Measurements from ENCODE around the gene MYL2. TPM values are rescaled to one million over a fixed set of nuclear protein-coding genes. Genes with fewer than 3 reads are reported as not detected.
"Not testable (repeated sequence)": the region's sequence is repeated elsewhere in the genome, so short reads cannot be mapped to it uniquely, and the experiment has no call there.

Gene MYL2, protein sequence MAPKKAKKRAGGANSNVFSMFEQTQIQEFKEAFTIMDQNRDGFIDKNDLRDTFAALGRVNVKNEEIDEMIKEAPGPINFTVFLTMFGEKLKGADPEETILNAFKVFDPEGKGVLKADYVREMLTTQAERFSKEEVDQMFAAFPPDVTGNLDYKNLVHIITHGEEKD
- total RNA-seq (not detected), polyA plus RNA-seq (not detected), total RNA-seq (0 reads per million in 6 experiments)

DNA sequence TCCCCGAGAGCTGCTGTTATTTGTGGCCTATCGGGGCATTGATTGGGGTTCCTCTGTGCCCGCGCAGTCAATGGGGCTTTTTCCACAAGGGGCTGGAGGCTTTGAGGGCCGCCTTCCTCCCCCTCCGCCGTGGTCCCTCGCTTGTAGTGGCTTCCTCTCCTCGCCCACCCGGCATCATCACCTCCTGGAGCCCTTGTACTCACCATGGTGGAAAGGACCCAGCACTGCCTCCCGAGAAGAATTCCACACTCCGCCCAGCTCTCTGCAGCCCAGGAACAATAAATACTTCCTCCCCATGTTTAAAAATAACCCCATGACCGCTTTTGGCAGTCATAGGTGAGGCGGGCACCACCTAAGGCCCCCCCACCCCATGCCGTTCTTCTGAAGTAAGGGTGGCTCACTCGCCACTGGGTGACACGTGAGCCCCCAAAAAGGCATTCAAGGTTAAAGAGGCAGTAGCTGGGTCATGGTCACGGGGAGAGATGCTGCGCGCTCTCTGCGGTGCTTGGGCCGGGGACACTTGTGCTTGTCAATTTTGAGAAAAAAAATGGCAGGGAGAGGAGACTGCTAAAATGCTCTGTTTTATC is at the start of gene MYL2:
MYL2 (minus strand) TSS at position 256 of the 587 bp plus-strand sequence; CDS start at position 206, 50 bp downstream.
- Mint-ChIP-seq H3K27ac (peak within 1 kb of the TSS in 1 of 10 donors; percentile 19), H3K27me3 (peaks cover 1 to 24% (median 5%) of the 10 kb centered on the region in 5 donors), H3K4me3 (no peak within 1 kb of the TSS), H3K4me1 (no peaks in the 10 kb centered on the region), H3K9me3 (no peaks in the 10 kb centered on the region), H3K36me3 (no peaks in the 10 kb centered on the region)
- no peak for ATAC-seq
- POLR2A ChIA-PET: no interaction called here
- no peak for DNase-seq

DNA sequence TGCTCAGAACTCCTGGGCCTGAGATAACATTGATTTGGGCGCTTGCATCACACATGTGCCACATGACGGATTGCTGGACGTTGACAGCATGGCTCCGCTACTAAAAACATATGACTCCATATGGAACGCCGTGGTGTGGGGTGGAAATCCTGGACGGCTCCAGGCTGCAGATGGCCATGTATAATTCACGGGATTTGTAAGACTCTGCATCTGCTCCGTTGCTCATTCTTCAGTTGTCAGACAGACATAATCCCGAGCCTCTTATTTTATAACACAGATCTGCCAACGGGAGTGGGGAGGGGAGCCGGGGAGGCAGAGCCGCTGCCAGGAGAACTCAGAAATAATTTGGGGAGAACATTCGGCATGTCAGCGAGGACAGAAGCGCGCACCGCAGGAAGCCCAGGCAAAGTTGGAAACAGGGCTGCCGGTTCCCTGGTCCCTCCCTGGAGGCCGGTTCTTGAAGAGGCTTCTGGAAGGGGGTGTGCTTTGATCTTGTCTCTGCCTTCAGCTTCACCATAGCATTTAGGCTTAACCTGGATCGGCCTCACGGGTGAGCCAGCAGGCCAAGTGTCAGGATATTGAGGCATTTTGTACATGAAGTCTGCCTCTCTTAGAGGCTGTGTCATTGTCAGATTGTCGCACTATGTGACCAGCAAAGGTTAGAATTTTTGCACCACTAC is 45.8 kb upstream of the MYL2 start:
- ATAC-seq: no peak
- H3K4me1 Mint-ChIP-seq: no peaks in the 10 kb centered on the region
- H3K36me3 Mint-ChIP-seq: peaks cover 0 to 6% (median 2%) of the 10 kb centered on the region in 3 donors
- H3K4me3 Mint-ChIP-seq: no peak overlapping the region
- H3K27me3 Mint-ChIP-seq: peaks cover 8 to 23% (median 14%) of the 10 kb centered on the region in 5 donors
- no peak for DNase-seq
- H3K27ac Mint-ChIP-seq: no peak overlapping the region
- POLR2A ChIA-PET: no interaction called here
- peaks cover 0 to 12% (median 0%) of the 10 kb centered on the region in 9 donors for H3K9me3 Mint-ChIP-seq

- H3K27ac Mint-ChIP-seq: no peak overlapping the region
- DNase-seq (no peak), ATAC-seq (no peak)
- peaks cover 0 to 13% (median 0%) of the 10 kb centered on the region in 9 donors for H3K9me3 Mint-ChIP-seq
- H3K36me3 Mint-ChIP-seq: peaks cover 0 to 8% (median 2%) of the 10 kb centered on the region in 3 donors
- POLR2A ChIA-PET: no interaction called here
- peaks cover 8 to 23% (median 15%) of the 10 kb centered on the region in 5 donors for H3K27me3 Mint-ChIP-seq
- no peaks in the 10 kb centered on the region for H3K4me1 Mint-ChIP-seq
- no peak overlapping the region for H3K4me3 Mint-ChIP-seq
Measured at GRCh38 chr12:110965574-110965973, 45.2 kb upstream of the MYL2 start.

- ATAC-seq: no peak
- POLR2A ChIA-PET: no interaction called here
Measured at GRCh38 chr12:110960795-110961194, 40.4 kb upstream of the MYL2 start.

GRCh38 chr12:110957652-110958051 is 37.3 kb upstream of the MYL2 start:
- Mint-ChIP-seq H3K9me3 (peaks cover 0 to 14% (median 0%) of the 10 kb centered on the region in 9 donors), H3K36me3 (peaks cover 0 to 8% (median 0%) of the 10 kb centered on the region in 3 donors), H3K27me3 (peaks cover 9 to 23% (median 14%) of the 10 kb centered on the region in 5 donors), H3K4me3 (no peak overlapping the region), H3K4me1 (no peaks in the 10 kb centered on the region), H3K27ac (no peak overlapping the region)
- DNase-seq: no peak
- ATAC-seq: no peak
- POLR2A ChIA-PET: no interaction called here

More at GRCh38 chr12:110960795-110961194, 40.4 kb upstream of the MYL2 start:
- Mint-ChIP-seq H3K4me3 (no peak overlapping the region), H3K4me1 (no peaks in the 10 kb centered on the region), H3K36me3 (peaks cover 0 to 8% (median 0%) of the 10 kb centered on the region in 3 donors), H3K27me3 (peaks cover 14 to 32% (median 18%) of the 10 kb centered on the region in 5 donors), H3K27ac (no peak overlapping the region), H3K9me3 (peaks cover 0 to 14% (median 0%) of the 10 kb centered on the region in 9 donors)
- DNase-seq: no peak

DNA sequence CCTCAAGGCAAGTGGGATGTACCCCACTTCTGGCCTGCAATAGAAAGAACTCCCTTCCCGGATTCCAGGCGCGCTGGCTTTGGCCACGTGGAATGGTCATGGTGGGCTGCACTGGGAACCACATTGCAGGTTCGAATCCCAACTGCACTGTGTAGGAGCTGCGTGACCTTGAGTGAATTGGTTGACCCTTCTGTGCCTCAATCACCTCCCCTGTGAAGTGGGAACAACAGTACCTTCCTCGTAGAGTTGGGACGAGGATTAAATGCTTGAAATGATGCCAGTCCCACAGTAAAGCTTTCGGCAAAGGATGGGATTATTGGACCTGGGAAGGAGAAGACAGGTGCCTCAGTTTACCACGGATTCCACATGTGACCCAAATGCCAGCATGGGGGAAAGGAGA is 36.8 kb upstream of the MYL2 start:
- H3K36me3 Mint-ChIP-seq: peaks cover 0 to 8% (median 0%) of the 10 kb centered on the region in 3 donors
- H3K9me3 Mint-ChIP-seq: peaks cover 0 to 11% (median 0%) of the 10 kb centered on the region in 9 donors
- H3K4me1 Mint-ChIP-seq: no peaks in the 10 kb centered on the region
- H3K27ac Mint-ChIP-seq: no peak overlapping the region
- ATAC-seq (no peak), DNase-seq (no peak)
- H3K4me3 Mint-ChIP-seq: no peak overlapping the region
- POLR2A ChIA-PET: no interaction called here
- peaks cover 9 to 23% (median 14%) of the 10 kb centered on the region in 5 donors for H3K27me3 Mint-ChIP-seq

GRCh38 chr12:110950867-110951266 is 30.5 kb upstream of the MYL2 start:
- H3K4me3 Mint-ChIP-seq, POLR2A ChIA-PET, H3K27ac Mint-ChIP-seq, DNase-seq, H3K36me3 Mint-ChIP-seq, H3K27me3 Mint-ChIP-seq, ATAC-seq, H3K4me1 Mint-ChIP-seq: not testable (repeated sequence)
- H3K9me3 Mint-ChIP-seq: peaks cover 0 to 28% (median 7%) of the 10 kb centered on the region in 9 donors

DNA sequence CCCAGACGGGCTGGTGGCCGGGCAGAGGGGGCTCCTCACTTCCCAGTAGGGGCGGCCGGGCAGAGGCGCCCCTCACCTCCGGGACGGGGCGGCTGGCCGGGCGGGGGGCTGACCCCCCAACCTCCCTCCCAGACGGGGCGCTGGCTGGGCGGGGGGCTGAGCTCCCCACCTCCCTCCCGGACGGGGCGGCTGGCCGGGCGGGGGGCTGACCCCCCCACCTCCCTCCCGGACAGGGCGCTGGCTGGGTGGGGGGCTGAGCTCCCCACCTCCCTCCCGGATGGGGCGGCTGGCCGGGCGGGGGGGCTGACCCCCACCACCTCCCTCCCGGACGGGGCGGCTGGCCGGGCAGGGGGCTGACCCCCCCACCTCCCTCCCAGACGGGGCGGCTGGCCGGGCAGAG is 30.1 kb upstream of the MYL2 start:
- H3K4me3 Mint-ChIP-seq, DNase-seq, H3K27me3 Mint-ChIP-seq, H3K4me1 Mint-ChIP-seq, ATAC-seq, H3K27ac Mint-ChIP-seq, POLR2A ChIA-PET: not testable (repeated sequence)
- peaks cover 0 to 32% (median 11%) of the 10 kb centered on the region in 9 donors for H3K9me3 Mint-ChIP-seq
- H3K36me3 Mint-ChIP-seq: peaks cover 0 to 13% (median 5%) of the 10 kb centered on the region in 3 donors

DNA sequence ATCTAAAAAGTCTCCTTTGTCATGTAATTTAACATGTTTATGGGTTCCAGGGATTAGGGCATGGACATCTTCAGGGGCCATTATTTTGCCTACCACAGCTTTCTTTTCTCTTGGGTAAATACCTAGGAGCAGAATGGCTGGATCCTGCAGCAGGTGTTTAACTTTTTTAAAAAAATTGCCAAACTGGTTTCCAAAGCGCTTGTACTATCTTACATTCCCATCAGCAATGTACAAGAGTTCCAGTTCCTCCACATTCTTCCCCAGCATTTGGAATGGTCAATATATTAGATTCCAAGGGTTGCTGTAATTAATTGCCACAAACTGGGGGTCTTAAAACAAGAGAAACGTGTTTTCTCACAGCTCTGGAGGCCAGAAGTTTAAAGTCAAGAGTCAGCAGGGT is 27.7 kb upstream of the MYL2 start:
- H3K4me1 Mint-ChIP-seq: no peaks in the 10 kb centered on the region
- no peak overlapping the region for H3K4me3 Mint-ChIP-seq
- ATAC-seq (no peak), DNase-seq (no peak)
- peaks cover 0 to 17% (median 5%) of the 10 kb centered on the region in 3 donors for H3K36me3 Mint-ChIP-seq
- no peak overlapping the region for H3K27ac Mint-ChIP-seq
- POLR2A ChIA-PET: no interaction called here
- peaks cover 0 to 6% (median 0%) of the 10 kb centered on the region in 5 donors for H3K27me3 Mint-ChIP-seq
- H3K9me3 Mint-ChIP-seq: peaks cover 0 to 38% (median 12%) of the 10 kb centered on the region in 9 donors

- Mint-ChIP-seq H3K27ac (no peak overlapping the region), H3K4me3 (no peak overlapping the region), H3K9me3 (peaks cover 0 to 32% (median 12%) of the 10 kb centered on the region in 9 donors), H3K27me3 (peaks cover 0 to 8% (median 3%) of the 10 kb centered on the region in 5 donors), H3K36me3 (peaks cover 0 to 17% (median 7%) of the 10 kb centered on the region in 3 donors), H3K4me1 (no peaks in the 10 kb centered on the region)
- DNase-seq: no peak
- ATAC-seq: no peak
- POLR2A ChIA-PET: no interaction called here
Measured at GRCh38 chr12:110943373-110943772, 23.0 kb upstream of the MYL2 start.

- H3K4me1 Mint-ChIP-seq: peaks cover 4 to 9% (median 7%) of the 10 kb centered on the region in 4 donors
- H3K36me3 Mint-ChIP-seq: peaks cover 0 to 13% (median 4%) of the 10 kb centered on the region in 3 donors
- peaks cover 0 to 16% (median 10%) of the 10 kb centered on the region in 9 donors for H3K9me3 Mint-ChIP-seq
- H3K27ac Mint-ChIP-seq: no peak overlapping the region
- no peak for ATAC-seq
- H3K4me3 Mint-ChIP-seq: no peak overlapping the region
- H3K27me3 Mint-ChIP-seq: peaks cover 2 to 15% (median 12%) of the 10 kb centered on the region in 5 donors
- DNase-seq: no peak
- POLR2A ChIA-PET: no interaction called here
Measured at GRCh38 chr12:110941391-110941790, 21.0 kb upstream of the MYL2 start.

- H3K4me3 Mint-ChIP-seq: no peak overlapping the region
- peaks cover 2 to 18% (median 15%) of the 10 kb centered on the region in 5 donors for H3K27me3 Mint-ChIP-seq
- H3K4me1 Mint-ChIP-seq: peaks cover 4 to 9% (median 7%) of the 10 kb centered on the region in 4 donors
- H3K9me3 Mint-ChIP-seq: peaks cover 0 to 12% (median 6%) of the 10 kb centered on the region in 9 donors
- POLR2A ChIA-PET: no interaction called here
- ATAC-seq (no peak), DNase-seq (no peak)
- H3K36me3 Mint-ChIP-seq: peaks cover 0 to 8% (median 4%) of the 10 kb centered on the region in 3 donors
- H3K27ac Mint-ChIP-seq: peak overlapping the region in 1 of 10 donors; percentile 9
Measured at GRCh38 chr12:110940933-110941332, 20.6 kb upstream of the MYL2 start.

DNA sequence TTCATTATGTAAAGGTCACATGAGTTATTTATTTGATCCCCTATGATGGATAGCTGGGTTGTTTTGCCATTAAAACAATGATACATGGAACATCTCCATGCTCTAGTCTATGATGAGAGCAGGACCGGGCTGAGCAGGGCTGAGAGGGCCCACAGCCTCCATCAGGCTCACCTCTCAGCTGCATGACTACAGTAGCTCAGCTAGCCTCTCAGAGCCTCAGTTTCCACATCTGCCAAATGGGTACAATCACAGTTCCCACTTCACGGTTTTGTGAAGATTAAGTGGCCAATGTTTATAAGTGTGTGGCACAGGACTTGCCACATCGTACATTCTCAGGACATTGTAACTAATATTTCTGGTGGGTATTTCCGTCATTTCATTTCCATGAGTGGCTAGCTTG is 19.9 kb upstream of the MYL2 start:
- H3K4me1 Mint-ChIP-seq: peaks cover 4 to 9% (median 7%) of the 10 kb centered on the region in 4 donors
- peaks cover 0 to 5% (median 3%) of the 10 kb centered on the region in 9 donors for H3K9me3 Mint-ChIP-seq
- POLR2A ChIA-PET: no interaction called here
- H3K27me3 Mint-ChIP-seq: peaks cover 2 to 18% (median 15%) of the 10 kb centered on the region in 5 donors
- H3K4me3 Mint-ChIP-seq: no peak overlapping the region
- ATAC-seq: no peak
- no peak overlapping the region for H3K27ac Mint-ChIP-seq
- no peak for DNase-seq
- peaks cover 0 to 3% (median 2%) of the 10 kb centered on the region in 3 donors for H3K36me3 Mint-ChIP-seq
